Measurements from ENCODE around the gene SPG11. TPM values are rescaled to one million over a fixed set of nuclear protein-coding genes. Genes with fewer than 3 reads are reported as not detected.
A peak's percentile ranks its signal among the peaks of the same experiment; 100 is the strongest.

SPG11 gene
- total and polyA plus RNA-seq, 2 experiments from 2014 or later, result 23.3 to 42.2 TPM

GRCh38 chr15:44537735-44538240, 125.7 kb downstream of the SPG11 start (continued):
- TF ChIP-seq, protein P1, sequence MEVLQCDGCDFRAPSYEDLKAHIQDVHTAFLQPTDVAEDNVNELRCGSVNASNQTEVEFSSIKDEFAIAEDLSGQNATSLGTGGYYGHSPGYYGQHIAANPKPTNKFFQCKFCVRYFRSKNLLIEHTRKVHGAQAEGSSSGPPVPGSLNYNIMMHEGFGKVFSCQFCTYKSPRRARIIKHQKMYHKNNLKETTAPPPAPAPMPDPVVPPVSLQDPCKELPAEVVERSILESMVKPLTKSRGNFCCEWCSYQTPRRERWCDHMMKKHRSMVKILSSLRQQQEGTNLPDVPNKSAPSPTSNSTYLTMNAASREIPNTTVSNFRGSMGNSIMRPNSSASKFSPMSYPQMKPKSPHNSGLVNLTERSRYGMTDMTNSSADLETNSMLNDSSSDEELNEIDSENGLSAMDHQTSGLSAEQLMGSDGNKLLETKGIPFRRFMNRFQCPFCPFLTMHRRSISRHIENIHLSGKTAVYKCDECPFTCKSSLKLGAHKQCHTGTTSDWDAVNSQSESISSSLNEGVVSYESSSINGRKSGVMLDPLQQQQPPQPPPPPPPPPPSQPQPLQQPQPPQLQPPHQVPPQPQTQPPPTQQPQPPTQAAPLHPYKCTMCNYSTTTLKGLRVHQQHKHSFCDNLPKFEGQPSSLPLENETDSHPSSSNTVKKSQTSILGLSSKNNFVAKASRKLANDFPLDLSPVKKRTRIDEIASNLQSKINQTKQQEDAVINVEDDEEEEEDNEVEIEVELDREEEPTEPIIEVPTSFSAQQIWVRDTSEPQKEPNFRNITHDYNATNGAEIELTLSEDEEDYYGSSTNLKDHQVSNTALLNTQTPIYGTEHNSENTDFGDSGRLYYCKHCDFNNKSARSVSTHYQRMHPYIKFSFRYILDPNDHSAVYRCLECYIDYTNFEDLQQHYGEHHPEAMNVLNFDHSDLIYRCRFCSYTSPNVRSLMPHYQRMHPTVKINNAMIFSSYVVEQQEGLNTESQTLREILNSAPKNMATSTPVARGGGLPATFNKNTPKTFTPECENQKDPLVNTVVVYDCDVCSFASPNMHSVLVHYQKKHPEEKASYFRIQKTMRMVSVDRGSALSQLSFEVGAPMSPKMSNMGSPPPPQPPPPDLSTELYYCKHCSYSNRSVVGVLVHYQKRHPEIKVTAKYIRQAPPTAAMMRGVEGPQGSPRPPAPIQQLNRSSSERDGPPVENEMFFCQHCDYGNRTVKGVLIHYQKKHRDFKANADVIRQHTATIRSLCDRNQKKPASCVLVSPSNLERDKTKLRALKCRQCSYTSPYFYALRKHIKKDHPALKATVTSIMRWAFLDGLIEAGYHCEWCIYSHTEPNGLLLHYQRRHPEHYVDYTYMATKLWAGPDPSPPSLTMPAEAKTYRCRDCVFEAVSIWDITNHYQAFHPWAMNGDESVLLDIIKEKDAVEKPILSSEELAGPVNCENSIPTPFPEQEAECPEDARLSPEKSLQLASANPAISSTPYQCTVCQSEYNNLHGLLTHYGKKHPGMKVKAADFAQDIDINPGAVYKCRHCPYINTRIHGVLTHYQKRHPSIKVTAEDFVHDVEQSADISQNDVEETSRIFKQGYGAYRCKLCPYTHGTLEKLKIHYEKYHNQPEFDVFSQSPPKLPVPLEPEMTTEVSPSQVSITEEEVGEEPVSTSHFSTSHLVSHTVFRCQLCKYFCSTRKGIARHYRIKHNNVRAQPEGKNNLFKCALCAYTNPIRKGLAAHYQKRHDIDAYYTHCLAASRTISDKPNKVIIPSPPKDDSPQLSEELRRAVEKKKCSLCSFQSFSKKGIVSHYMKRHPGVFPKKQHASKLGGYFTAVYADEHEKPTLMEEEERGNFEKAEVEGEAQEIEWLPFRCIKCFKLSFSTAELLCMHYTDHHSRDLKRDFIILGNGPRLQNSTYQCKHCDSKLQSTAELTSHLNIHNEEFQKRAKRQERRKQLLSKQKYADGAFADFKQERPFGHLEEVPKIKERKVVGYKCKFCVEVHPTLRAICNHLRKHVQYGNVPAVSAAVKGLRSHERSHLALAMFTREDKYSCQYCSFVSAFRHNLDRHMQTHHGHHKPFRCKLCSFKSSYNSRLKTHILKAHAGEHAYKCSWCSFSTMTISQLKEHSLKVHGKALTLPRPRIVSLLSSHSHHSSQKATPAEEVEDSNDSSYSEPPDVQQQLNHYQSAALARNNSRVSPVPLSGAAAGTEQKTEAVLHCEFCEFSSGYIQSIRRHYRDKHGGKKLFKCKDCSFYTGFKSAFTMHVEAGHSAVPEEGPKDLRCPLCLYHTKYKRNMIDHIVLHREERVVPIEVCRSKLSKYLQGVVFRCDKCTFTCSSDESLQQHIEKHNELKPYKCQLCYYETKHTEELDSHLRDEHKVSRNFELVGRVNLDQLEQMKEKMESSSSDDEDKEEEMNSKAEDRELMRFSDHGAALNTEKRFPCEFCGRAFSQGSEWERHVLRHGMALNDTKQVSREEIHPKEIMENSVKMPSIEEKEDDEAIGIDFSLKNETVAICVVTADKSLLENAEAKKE (CRISPR knock-in tag; IDR thresholded peaks at IDR 0.05), result no peak
- no peak for TF ChIP-seq STAT1 (IDR thresholded peaks at IDR 0.05; ENCODE audit: unreplicated experiment)
- no peak for TF ChIP-seq ZNF114 (CRISPR knock-in tag; IDR thresholded peaks at IDR 0.05)

GRCh38 chr15:44536962-44537734, 126.3 kb downstream of the SPG11 start, which contains the start of gene EIF3J:
TSS of gene EIF3J (plus strand) at chr15:44537147. CDS start at chr15:44537195, 48 bp downstream.
- H3F3A ChIP-seq (replicated peaks; ENCODE audit: low read depth), result peaks cover 22% of the 10 kb centered on the region; the same call in 1 of the 2 replicates
- Mint-ChIP-seq H3K9me3 (no peaks in the 10 kb centered on the region), H3K27me3 (ENCODE audit: insufficient read depth, low read depth, poor library complexity) (peaks cover 1% of the 10 kb centered on the region), H3K36me3 (ENCODE audit: low read depth) (peaks cover 54% of the 10 kb centered on the region), H3K4me3 (peak within 1 kb of the TSS; percentile 83), H3K4me1 (peaks cover 18% of the 10 kb centered on the region), H3K27ac (peak within 1 kb of the TSS; percentile 92)
- peak within 1 kb of the TSS; percentile 81 for H3K4me3 ChIP-seq
- ATAC-seq (peak; percentile 92), DNase-seq (ENCODE audit: low spot score) (peak; percentile 60)
- peaks cover 20% of the 10 kb centered on the region; the same call in 1 of the 2 replicates for H3K36me3 ChIP-seq (ENCODE audit: insufficient read depth)
- peak within 1 kb of the TSS; percentile 96 for H2AFZ ChIP-seq
- H3K9me2 ChIP-seq (ENCODE audit: insufficient read depth), result no peaks in the 10 kb centered on the region
- H3K4me1 ChIP-seq (ENCODE audit: insufficient read depth), result peaks cover 9% of the 10 kb centered on the region
- no peaks in the 10 kb centered on the region for H3K27me3 ChIP-seq (ENCODE audit: insufficient read depth)
- H3K79me2 ChIP-seq (replicated peaks; ENCODE audit: insufficient read depth), result peaks cover 59% of the 10 kb centered on the region
- peak within 1 kb of the TSS; percentile 94 for H3K4me2 ChIP-seq
- peaks cover 18% of the 10 kb centered on the region for H4K20me1 ChIP-seq (replicated peaks; ENCODE audit: insufficient read depth)
- peak within 1 kb of the TSS; percentile 99 for H3K27ac ChIP-seq (ENCODE audit: low read depth)
- TF ChIP-seq, protein P1 (CRISPR knock-in tag; IDR thresholded peaks at IDR 0.05), result no peak
- TF ChIP-seq CTCF (conservative IDR thresholded peaks at IDR 0.05; ENCODE audit: low read depth in 2 of 2) (no peak), CREB1 (CRISPR knock-in tag; IDR thresholded peaks at IDR 0.05; ENCODE audit: low read depth) (peak; percentile 74)

Measured in GM23338 (cell line).